Central memory CD8-positive, alpha-beta T cell (primary cell): ENCODE data around the gene DFFB.

Experiments used
- ATAC-seq: fragments of 150-1000 bp; cut with Tn5 transposase; replicated peaks from 2 replicates; pipeline ENCODE4 v1.10.0; 2022; ENCODE audit warnings: mild to moderate bottlenecking, moderate FRiP score, moderate number of reproducible peaks; ENCODE audit not compliant: poor library complexity, severe bottlenecking; ENCODE audit errors: extremely low read depth
- DNase-seq, 2 donors: peaks; one replicate each; pipeline ENCODE4 v3.0.0; 2021; ENCODE audit warnings: low spot score in 2 of 2
- H3K27ac Mint-ChIP-seq: one replicate; pipeline ENCODE4 v1.8.0; 2022; ENCODE audit warnings: low read depth, mild to moderate bottlenecking, moderate library complexity, mixed read lengths
- H3K27me3 Mint-ChIP-seq: one replicate; pipeline ENCODE4 v1.8.0; 2022; ENCODE audit warnings: mixed read lengths
- H3K36me3 Mint-ChIP-seq: one replicate; pipeline ENCODE4 v1.8.0; 2022; ENCODE audit warnings: mild to moderate bottlenecking, moderate library complexity, mixed read lengths; ENCODE audit not compliant: insufficient read depth
- H3K4me1 Mint-ChIP-seq: one replicate; pipeline ENCODE4 v1.8.0; 2022; ENCODE audit warnings: mixed read lengths
- H3K4me3 Mint-ChIP-seq: one replicate; pipeline ENCODE4 v1.8.0; 2022; ENCODE audit warnings: mild to moderate bottlenecking, moderate library complexity, mixed read lengths
- H3K9me3 Mint-ChIP-seq: one replicate; pipeline ENCODE4 v1.8.0; 2022; ENCODE audit warnings: mixed read lengths

DFFB gene

DNA sequence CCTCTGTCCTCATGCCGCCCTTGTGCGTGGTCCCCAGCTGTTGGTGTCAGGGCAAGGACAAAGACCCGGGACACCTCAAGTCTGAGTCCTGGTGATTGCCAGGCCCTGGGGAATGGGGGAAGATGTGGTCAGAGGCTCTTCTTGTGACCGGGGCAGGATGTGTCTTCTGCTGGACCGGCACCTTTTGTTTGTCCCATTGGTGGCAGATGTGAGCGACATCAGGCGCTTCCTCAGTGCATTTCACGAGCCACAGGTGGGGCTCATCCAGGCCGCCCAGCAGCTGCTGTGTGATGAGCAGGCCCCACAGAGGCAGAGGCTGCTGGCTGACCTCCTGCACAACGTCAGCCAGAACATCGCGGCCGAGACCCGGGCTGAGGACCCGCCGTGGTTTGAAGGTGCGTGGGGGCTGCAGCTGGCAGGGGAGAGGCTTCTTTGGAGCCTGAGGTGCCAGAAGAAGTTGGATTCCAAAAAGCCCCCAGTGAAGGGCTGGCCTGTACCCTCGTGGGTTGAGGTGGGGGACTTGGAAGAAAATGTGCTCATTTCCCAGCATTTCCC is 8.4 kb downstream of the DFFB start:
- Mint-ChIP-seq H3K27me3 (no peaks in the 10 kb centered on the region), H3K4me3 (no peak overlapping the region), H3K27ac (no peak overlapping the region), H3K9me3 (no peaks in the 10 kb centered on the region), H3K36me3 (peaks cover 12% of the 10 kb centered on the region), H3K4me1 (peaks cover 13% of the 10 kb centered on the region)
- no peak for DNase-seq
- ATAC-seq: no peak

DNA sequence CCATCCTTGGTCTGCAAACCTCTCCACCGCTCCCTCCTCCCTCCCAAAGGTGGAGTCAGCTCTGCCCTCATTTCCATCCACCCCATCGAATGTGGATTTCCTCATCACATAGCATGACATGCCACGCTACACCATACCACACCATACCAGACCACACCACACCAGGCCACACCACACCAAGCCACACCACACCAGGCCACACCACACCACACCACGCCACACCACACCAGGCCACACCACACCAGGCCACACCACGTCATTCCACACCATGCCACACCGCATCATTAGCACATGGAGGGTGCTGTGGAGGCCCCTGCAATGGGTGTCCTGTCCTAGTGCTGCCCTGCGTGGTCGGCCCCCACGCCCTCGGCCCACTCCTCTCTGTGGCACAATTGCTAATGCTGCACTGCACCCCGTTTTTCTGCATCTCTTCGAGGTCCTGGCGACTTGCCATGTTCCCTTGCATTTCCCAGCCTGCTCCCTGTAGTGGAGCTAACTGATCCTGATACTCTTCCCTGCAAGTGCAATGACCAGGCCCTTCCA is 11.3 kb downstream of the DFFB start:
- Mint-ChIP-seq H3K4me3 (no peak overlapping the region), H3K27ac (peak overlapping the region; percentile 57), H3K36me3 (peaks cover 15% of the 10 kb centered on the region), H3K27me3 (no peaks in the 10 kb centered on the region), H3K4me1 (peaks cover 13% of the 10 kb centered on the region), H3K9me3 (no peaks in the 10 kb centered on the region)
- DNase-seq: no peak
- no peak for ATAC-seq

- ATAC-seq (no peak), DNase-seq (no peak)
- H3K4me3 Mint-ChIP-seq: no peak overlapping the region
- H3K27ac Mint-ChIP-seq: no peak overlapping the region
- no peaks in the 10 kb centered on the region for H3K9me3 Mint-ChIP-seq
- peaks cover 12% of the 10 kb centered on the region for H3K4me1 Mint-ChIP-seq
- no peaks in the 10 kb centered on the region for H3K27me3 Mint-ChIP-seq
- peaks cover 17% of the 10 kb centered on the region for H3K36me3 Mint-ChIP-seq
These were observed 12.6 kb downstream of the DFFB start for GRCh38 chr1:3869751-3870301.

DNA sequence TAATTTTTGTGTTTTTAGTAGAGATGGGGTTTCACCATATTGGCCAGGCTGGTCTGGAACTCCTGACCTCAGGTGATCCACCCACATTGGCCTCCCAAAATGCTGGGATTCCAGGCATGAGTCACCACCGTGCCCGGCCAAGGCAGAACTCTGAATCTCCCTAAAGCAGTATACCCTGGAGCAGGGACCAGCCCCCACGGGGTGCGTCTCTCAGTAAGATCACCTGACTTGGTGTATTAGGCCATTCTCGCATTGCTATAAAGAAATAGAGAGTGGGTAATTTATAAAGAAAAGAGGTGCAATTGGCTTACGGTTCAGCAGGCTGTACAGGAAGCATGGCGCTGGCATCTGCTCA is 14.2 kb downstream of the DFFB start:
- Mint-ChIP-seq H3K27ac (no peak overlapping the region), H3K4me3 (no peak overlapping the region), H3K9me3 (no peaks in the 10 kb centered on the region), H3K4me1 (peaks cover 6% of the 10 kb centered on the region), H3K36me3 (peaks cover 24% of the 10 kb centered on the region), H3K27me3 (no peaks in the 10 kb centered on the region)
- no peak for DNase-seq
- no peak for ATAC-seq

DNA sequence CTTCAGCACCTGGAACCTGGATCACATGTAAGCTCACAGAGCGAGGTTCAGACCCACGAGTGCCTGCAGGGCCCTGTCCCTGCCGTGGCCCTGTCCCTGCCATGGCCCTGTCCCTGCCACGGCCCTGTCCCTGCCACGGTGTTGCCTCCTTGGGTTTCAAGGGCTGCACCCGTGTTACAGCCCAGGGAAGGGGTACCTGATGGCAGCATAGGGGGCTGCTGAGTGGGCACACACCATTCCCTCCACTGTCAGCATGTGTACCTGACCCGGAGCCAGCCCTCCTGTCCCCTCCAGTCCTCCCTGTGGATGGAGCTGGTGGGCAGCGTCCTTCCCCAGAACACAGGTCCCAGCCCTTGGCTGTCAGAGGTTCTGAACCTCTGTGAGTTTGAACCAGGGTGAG is 15.3 kb downstream of the DFFB start:
- Mint-ChIP-seq H3K4me3 (no peak overlapping the region), H3K4me1 (peaks cover 6% of the 10 kb centered on the region), H3K36me3 (peaks cover 19% of the 10 kb centered on the region), H3K27ac (no peak overlapping the region), H3K27me3 (no peaks in the 10 kb centered on the region), H3K9me3 (no peaks in the 10 kb centered on the region)
- DNase-seq (no peak), ATAC-seq (no peak)

DNA sequence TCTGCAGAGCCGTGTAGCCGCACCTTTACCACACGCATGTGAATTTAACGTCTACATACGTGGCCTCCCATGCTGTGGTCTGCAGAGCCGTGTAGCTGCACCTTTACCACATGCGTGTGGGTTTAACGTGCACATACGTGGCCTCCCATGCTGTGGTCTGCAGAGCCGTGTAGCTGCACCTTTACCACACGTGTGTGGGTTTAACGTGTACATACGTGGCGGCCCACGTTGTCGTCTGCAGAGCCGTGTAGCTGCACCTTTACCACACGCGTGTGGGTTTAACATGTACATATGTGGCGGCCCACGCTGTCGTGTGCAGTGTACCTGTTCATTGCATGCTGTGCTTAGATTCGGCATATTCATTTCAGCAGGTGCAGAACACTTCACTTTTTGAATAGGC is 17.5 kb downstream of the DFFB start:
- no peak for ATAC-seq
- H3K27ac Mint-ChIP-seq: no peak overlapping the region
- no peak for DNase-seq
- no peaks in the 10 kb centered on the region for H3K4me1 Mint-ChIP-seq
- H3K9me3 Mint-ChIP-seq: no peaks in the 10 kb centered on the region
- no peak overlapping the region for H3K4me3 Mint-ChIP-seq
- no peaks in the 10 kb centered on the region for H3K27me3 Mint-ChIP-seq
- H3K36me3 Mint-ChIP-seq: peaks cover 14% of the 10 kb centered on the region

GRCh38 chr1:3876716-3877115 is 19.4 kb downstream of the DFFB start:
- Mint-ChIP-seq H3K27me3 (no peaks in the 10 kb centered on the region), H3K4me3 (no peak overlapping the region), H3K9me3 (no peaks in the 10 kb centered on the region), H3K36me3 (peaks cover 14% of the 10 kb centered on the region), H3K4me1 (no peaks in the 10 kb centered on the region), H3K27ac (no peak overlapping the region)
- no peak for ATAC-seq
- DNase-seq: no peak

DNA sequence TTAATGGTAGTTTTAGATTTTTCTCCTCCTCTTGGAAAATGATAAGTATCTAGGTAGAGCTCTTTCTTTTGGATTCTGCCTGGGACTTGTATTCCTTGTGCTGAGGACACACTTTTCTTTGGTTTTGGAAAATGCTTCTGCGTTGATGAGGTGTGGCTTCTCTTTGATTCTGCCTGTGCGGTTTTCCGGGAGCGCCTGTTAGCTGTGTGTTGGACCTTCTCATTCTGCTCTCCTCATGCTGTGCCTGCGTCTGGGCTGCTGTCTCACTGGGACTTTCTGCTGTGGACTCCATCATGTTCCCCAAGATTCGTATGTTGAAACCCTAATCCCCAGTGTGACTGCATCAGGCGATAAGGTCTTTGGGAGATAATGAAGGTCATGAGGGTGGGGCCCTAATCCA is 21.8 kb downstream of the DFFB start:
- no peak for ATAC-seq
- H3K27ac Mint-ChIP-seq: no peak overlapping the region

GRCh38 chr1:3879787-3880428 is 22.6 kb downstream of the DFFB start:
- H3K36me3 Mint-ChIP-seq: peaks cover 18% of the 10 kb centered on the region

More for the DNA sequence above, 21.8 kb downstream of the DFFB start:
- Mint-ChIP-seq H3K4me1 (no peaks in the 10 kb centered on the region), H3K36me3 (peaks cover 15% of the 10 kb centered on the region), H3K9me3 (no peaks in the 10 kb centered on the region), H3K27me3 (no peaks in the 10 kb centered on the region), H3K4me3 (no peak overlapping the region)
- no peak for DNase-seq

DNA sequence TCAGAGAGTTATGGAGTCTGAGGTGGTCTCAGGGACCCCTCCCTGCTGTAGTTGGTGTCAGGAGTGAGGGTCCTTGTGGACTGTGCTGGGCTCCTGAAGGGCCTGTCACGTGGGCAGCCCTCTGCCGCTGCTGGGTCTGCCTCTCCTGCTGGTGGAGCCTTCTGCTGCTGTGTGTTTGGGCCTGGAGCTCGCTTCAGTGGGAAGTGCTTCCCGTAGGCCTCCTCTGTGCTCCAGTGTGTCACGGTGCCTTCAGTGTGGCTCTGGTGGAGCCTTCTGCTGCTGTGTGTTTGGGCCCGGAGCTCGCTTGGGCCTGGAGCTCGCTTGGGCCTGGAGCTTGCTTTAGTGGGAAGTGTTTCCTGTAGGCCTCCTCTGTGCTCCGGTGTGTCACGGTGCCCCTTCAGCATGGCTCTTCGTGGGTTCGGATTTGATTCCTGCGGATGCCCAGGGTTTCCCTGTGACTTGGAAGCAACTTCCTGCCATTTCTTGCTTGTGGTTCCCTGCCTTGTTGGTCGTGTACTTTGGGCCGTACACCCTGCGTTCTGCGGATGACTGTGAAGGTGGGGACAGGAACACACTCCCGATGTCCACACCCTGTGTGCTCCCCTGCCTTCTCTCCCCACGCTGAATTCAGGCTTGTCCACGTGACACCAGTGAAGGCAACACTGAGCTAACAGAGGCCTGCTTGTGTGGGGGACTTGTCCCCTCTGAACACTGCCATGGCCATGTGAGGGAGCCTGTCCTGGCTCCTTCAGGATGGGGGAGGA is 23.3 kb downstream of the DFFB start:
- Mint-ChIP-seq H3K4me3 (no peak overlapping the region), H3K4me1 (no peaks in the 10 kb centered on the region), H3K36me3 (peaks cover 17% of the 10 kb centered on the region), H3K9me3 (no peaks in the 10 kb centered on the region), H3K27ac (no peak overlapping the region), H3K27me3 (no peaks in the 10 kb centered on the region)
- DNase-seq: no peak
- ATAC-seq: no peak

More at GRCh38 chr1:3879787-3880428, 22.6 kb downstream of the DFFB start:
- Mint-ChIP-seq H3K4me3 (no peak overlapping the region), H3K27me3 (no peaks in the 10 kb centered on the region), H3K4me1 (no peaks in the 10 kb centered on the region), H3K9me3 (no peaks in the 10 kb centered on the region), H3K27ac (no peak overlapping the region)
- DNase-seq (no peak), ATAC-seq (no peak)

DNA sequence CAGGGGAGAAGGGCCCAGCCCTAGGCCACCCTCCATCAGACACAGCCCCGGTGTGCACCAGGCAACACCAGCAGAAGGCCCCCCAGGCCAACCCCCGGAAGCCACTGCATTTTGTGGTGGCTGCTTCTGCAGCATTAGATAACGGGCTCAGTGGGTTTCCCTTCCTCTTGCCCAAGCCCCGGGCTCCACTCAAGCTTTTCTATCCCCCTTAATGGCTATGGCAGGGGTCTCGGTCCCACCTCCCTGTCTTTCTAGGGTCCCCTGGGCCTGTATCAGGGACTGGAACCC is 23.9 kb downstream of the DFFB start:
- Mint-ChIP-seq H3K4me3 (no peak overlapping the region), H3K27ac (no peak overlapping the region), H3K9me3 (no peaks in the 10 kb centered on the region), H3K27me3 (no peaks in the 10 kb centered on the region), H3K36me3 (peaks cover 19% of the 10 kb centered on the region), H3K4me1 (no peaks in the 10 kb centered on the region)
- no peak for ATAC-seq
- DNase-seq: no peak

DNA sequence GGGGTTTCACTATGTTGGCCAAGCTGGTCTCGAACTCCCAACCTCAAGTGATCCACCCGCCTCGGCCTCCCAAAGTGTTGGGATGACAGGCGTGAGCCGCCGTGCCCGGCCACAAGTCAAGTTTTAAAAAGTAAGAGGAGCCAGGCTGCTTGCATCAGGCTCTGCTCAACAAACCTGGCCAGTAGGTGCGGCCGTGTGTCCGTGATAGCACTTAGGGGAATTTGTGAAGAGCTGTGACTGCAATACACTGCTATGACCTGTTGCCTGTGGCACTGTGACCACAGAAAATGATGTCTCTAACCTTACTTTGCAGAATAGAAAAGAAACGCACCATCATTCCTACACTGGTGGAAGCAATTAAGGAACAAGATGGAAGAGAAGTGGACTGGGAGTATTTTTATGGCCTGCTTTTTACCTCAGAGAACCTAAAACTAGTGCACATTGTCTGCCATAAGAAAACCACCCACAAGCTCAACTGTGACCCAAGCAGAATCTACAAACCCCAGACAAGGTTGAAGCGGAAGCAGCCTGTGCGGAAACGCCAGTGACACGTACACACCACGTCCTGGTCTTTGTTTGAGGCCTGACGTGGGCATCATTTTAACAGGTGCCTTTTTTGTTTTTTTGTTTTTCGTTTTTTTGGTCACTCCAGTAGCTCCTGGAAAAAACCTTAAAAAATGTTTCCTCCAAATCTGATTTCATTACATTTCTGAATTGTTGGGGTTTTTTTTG is 26.1 kb downstream of the DFFB start:
- peak overlapping the region; percentile 87 for H3K27ac Mint-ChIP-seq
- ATAC-seq (peak; percentile 91), DNase-seq (peak in 1 of 2 donors; percentile 46)
- no peaks in the 10 kb centered on the region for H3K27me3 Mint-ChIP-seq
- H3K4me1 Mint-ChIP-seq: no peaks in the 10 kb centered on the region
- H3K4me3 Mint-ChIP-seq: no peak overlapping the region
- H3K9me3 Mint-ChIP-seq: no peaks in the 10 kb centered on the region
- peaks cover 25% of the 10 kb centered on the region for H3K36me3 Mint-ChIP-seq
